NCI-H1417 (cell line): ENCODE data around the gene OPCML.

Source experiments
- DNase-seq, 3 experiments: peaks; one replicate each; lab custom pipeline; 2025; lab: John Stamatoyannopoulos, UW

Gene OPCML

GRCh38 chr11:132898021-132898420 is 634.3 kb downstream of the OPCML start:
- DNase-seq = no peak

- peak in 1 of 3 experiments; percentile 66 for DNase-seq
Measured at GRCh38 chr11:132895340-132895739, 637.0 kb downstream of the OPCML start.

GRCh38 chr11:132894606-132895005 is 637.7 kb downstream of the OPCML start:
- DNase-seq = no peak

GRCh38 chr11:132892876-132893275 is 639.4 kb downstream of the OPCML start:
- no peak for DNase-seq

GRCh38 chr11:132888226-132888625 is 644.1 kb downstream of the OPCML start:
- DNase-seq = no peak

GRCh38 chr11:132886335-132886734 is 646.0 kb downstream of the OPCML start:
- no peak for DNase-seq

GRCh38 chr11:132883241-132883640 is 649.1 kb downstream of the OPCML start:
- peak in 1 of 3 experiments; percentile 50 for DNase-seq

- no peak for DNase-seq
Measured at GRCh38 chr11:132881622-132882021, 650.7 kb downstream of the OPCML start.

- peak in 1 of 3 experiments; percentile 26 for DNase-seq
Measured at GRCh38 chr11:132878111-132878510, 654.2 kb downstream of the OPCML start.

GRCh38 chr11:132876705-132877104 is 655.6 kb downstream of the OPCML start:
- DNase-seq = no peak

GRCh38 chr11:132876239-132876638 is 656.1 kb downstream of the OPCML start:
- DNase-seq = peak in 1 of 3 experiments; percentile 26

- peak in 1 of 3 experiments; percentile 27 for DNase-seq
Measured at GRCh38 chr11:132874638-132875037, 657.7 kb downstream of the OPCML start.

GRCh38 chr11:132873841-132874240 is 658.5 kb downstream of the OPCML start:
- peak in 2 of 3 experiments; percentile 46 to 84 for DNase-seq

GRCh38 chr11:132872211-132872610 is 660.1 kb downstream of the OPCML start:
- DNase-seq = peak in 2 of 3 experiments; percentile 22 to 62

- DNase-seq = no peak
Measured at GRCh38 chr11:132866783-132867545, 665.3 kb downstream of the OPCML start.

GRCh38 chr11:132865623-132866022 is 666.7 kb downstream of the OPCML start:
- DNase-seq = no peak

- no peak for DNase-seq
Measured at GRCh38 chr11:132864811-132865576, 667.3 kb downstream of the OPCML start.

- DNase-seq = no peak
Measured at GRCh38 chr11:132862933-132863332, 669.4 kb downstream of the OPCML start.

GRCh38 chr11:132862137-132862536 is 670.2 kb downstream of the OPCML start:
- DNase-seq = no peak

GRCh38 chr11:132859306-132859705 is 673.0 kb downstream of the OPCML start:
- no peak for DNase-seq

GRCh38 chr11:132858223-132858622 is 674.1 kb downstream of the OPCML start:
- DNase-seq = no peak

GRCh38 chr11:132856032-132856431 is 676.3 kb downstream of the OPCML start:
- DNase-seq = no peak

- DNase-seq = no peak
Measured at GRCh38 chr11:132855516-132855915, 676.8 kb downstream of the OPCML start.
